GM18909 (cell line): ENCODE measurements around the gene ERGIC1.
"Not testable (repeated sequence)": the region's sequence is repeated elsewhere in the genome, so short reads cannot be mapped to it uniquely, and the experiment has no call there.

Source experiments
- ATAC-seq: cut with Tn5 transposase; IDR thresholded peaks from one replicate; pipeline ENCODE4 v1.9.1; 2021; ENCODE audit warnings: mild to moderate bottlenecking; ENCODE audit not compliant: unreplicated experiment, poor library complexity

Gene ERGIC1

GRCh38 chr5:172860520-172861443 lies 26.7 kb downstream of the ERGIC1 start:
- ATAC-seq = no peak

GRCh38 chr5:172861461-172861860 lies 27.4 kb downstream of the ERGIC1 start:
- ATAC-seq = no peak

- no peak for ATAC-seq
Measured at GRCh38 chr5:172862165-172862801, 28.2 kb downstream of the ERGIC1 start.

DNA sequence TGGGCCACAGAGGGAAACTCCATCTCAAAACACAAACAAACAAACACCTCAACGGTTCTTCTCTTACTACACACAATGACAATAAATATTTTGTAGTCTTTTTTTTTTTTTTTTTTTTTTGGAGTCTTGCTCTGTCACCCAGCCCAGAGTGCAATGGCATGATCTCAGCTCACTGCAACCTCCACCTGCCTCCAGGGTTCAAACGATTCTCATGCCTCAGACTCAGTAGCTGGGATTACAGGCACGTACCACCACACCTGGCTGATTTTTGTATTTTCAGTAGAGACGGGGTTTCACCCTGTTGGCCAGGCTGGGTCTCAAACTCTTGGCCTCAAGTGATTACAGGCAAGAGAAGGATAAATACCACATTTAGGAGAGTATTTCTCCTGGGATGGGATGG lies 30.1 kb downstream of the ERGIC1 start:
- not testable (repeated sequence) for ATAC-seq

- ATAC-seq = no peak
Measured at GRCh38 chr5:172864747-172865146, 30.7 kb downstream of the ERGIC1 start.

GRCh38 chr5:172866378-172866777 lies 32.3 kb downstream of the ERGIC1 start:
- no peak for ATAC-seq

DNA sequence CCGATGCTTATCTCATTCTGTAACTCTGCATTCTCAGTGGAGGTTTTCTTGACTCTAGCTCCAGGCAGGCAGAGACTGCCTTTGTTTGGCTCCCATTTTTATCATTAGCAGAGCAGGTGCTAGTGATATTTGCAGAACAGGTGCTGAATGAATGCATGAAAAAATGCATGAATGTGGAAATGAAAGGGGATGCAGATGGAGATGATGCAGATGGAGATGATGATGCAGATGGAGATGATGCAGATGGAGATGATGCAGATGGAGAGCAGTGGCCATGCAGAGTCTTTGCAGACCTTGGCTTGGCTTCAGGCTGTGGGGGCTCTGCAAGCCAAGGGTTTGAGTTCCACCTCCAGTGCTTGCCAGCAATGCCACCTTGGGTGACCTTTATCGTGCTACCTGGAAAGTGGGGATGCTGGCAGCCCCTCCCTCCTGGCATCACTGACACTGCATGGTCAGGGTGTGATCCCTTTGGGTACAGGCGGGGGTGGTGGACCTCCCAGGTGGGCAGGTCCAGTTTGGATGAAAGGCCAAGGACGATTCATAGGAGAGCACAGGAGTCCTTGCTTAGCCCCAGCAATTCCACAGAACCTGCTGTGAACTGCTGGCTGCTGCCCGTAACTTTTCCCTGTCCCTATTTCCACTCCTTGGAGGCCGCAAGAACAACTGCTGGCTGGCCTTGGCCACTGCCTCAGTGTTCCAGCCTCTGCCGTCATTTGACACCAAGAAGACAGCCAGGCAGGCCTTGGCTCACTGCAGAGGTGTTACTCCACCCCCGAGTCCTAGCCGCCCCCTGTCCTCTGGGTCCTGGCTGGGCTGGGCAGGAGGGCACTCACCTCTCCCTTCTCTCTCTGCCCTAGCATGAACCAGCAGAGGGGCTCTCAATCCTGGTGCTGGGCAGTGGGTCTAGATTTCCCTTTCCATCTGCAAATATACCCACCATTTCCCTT lies 33.0 kb downstream of the ERGIC1 start:
- ATAC-seq = no peak

- no peak for ATAC-seq
Measured at GRCh38 chr5:172867761-172868435, 33.8 kb downstream of the ERGIC1 start.

GRCh38 chr5:172868436-172868923 lies 34.4 kb downstream of the ERGIC1 start:
- no peak for ATAC-seq

GRCh38 chr5:172868924-172869591 lies 35.0 kb downstream of the ERGIC1 start:
- ATAC-seq = no peak

- ATAC-seq = no peak
Measured at GRCh38 chr5:172869691-172870090, 35.6 kb downstream of the ERGIC1 start.

GRCh38 chr5:172870291-172870714 lies 36.3 kb downstream of the ERGIC1 start:
- no peak for ATAC-seq

- ATAC-seq = no peak
Measured at GRCh38 chr5:172870715-172871461, 36.8 kb downstream of the ERGIC1 start.

DNA sequence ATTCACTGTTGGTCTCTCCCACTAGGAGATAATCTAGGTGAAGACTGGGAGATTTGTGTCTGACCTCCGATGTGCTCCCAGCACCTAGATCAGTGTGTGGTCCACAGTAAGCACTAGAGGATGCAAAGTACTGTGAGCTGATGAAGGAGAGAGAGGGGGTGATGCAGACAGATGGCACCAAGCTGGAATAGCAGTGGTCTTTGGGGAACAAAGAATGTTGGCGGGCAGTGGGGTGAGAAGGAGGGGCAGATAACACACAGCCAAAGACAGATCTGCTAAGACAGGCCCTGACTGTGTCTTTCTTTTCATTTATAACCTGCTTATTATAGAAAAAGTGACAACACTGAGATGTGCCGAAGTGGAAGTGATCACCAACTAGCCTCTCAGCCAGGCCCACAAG lies 37.5 kb downstream of the ERGIC1 start:
- no peak for ATAC-seq

DNA sequence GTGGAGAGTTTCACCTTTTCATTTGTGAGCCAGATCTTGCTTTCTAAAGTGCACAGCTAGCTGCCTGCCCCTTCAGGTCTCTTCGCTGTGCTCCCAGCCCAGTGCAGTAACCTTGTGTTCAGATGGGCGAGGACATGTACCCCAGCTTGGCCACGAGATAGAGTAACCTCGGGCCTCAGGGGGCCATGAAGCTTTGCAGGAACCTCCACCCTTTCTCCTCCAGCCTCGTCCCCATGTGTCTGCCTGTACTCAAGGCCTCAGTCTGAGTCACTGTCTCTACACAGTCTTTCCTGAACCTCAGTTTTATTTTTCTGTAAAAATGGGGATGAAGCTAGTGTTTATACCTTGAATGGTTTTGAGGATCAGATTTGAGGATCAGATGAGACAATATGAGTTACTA lies 37.9 kb downstream of the ERGIC1 start:
- ATAC-seq = no peak

- no peak for ATAC-seq
Measured at GRCh38 chr5:172872997-172873491, 39.0 kb downstream of the ERGIC1 start.

GRCh38 chr5:172873513-172873912 lies 39.5 kb downstream of the ERGIC1 start:
- ATAC-seq = no peak
